GM18520 (cell line): ENCODE results near the gene APP.

ENCODE experiments used
- ATAC-seq: cut with Tn5 transposase; IDR thresholded peaks from one replicate; pipeline ENCODE4 v1.9.1; 2021; ENCODE audit not compliant: unreplicated experiment

Gene APP

GRCh38 chr21:25985990-25986389 lies 184.6 kb downstream of the APP start:
- ATAC-seq, result no peak

- no peak for ATAC-seq
Observed at GRCh38 chr21:25984538-25984937, 186.0 kb downstream of the APP start.

- no peak for ATAC-seq
Observed at GRCh38 chr21:25983745-25984144, 186.8 kb downstream of the APP start.

- no peak for ATAC-seq
Observed at GRCh38 chr21:25980710-25981109, 189.9 kb downstream of the APP start.

GRCh38 chr21:25979845-25980616 lies 190.5 kb downstream of the APP start:
- no peak for ATAC-seq

GRCh38 chr21:25977068-25977611 lies 193.4 kb downstream of the APP start:
- ATAC-seq, result no peak

- ATAC-seq, result no peak
Observed at GRCh38 chr21:25974964-25975363, 195.6 kb downstream of the APP start.

GRCh38 chr21:25970254-25970930 lies 200.2 kb downstream of the APP start:
- no peak for ATAC-seq

- peak; percentile 24 for ATAC-seq
Observed at GRCh38 chr21:25967901-25968438, 202.6 kb downstream of the APP start.

- ATAC-seq, result peak; percentile 97
Observed at GRCh38 chr21:25967181-25967900, 203.2 kb downstream of the APP start.

- ATAC-seq, result no peak
Observed at GRCh38 chr21:25965951-25966707, 204.4 kb downstream of the APP start.

GRCh38 chr21:25964926-25965325 lies 205.6 kb downstream of the APP start:
- no peak for ATAC-seq

- ATAC-seq, result no peak
Observed at GRCh38 chr21:25964015-25964414, 206.6 kb downstream of the APP start.

- ATAC-seq, result no peak
Observed at GRCh38 chr21:25963181-25963580, 207.4 kb downstream of the APP start.

GRCh38 chr21:25961042-25961441 lies 209.5 kb downstream of the APP start:
- no peak for ATAC-seq

GRCh38 chr21:25960402-25960801 lies 210.2 kb downstream of the APP start:
- ATAC-seq, result no peak

GRCh38 chr21:25959799-25960198 lies 210.8 kb downstream of the APP start:
- ATAC-seq, result no peak

- no peak for ATAC-seq
Observed at GRCh38 chr21:25956993-25957714, 213.4 kb downstream of the APP start.

GRCh38 chr21:25955646-25956045 lies 214.9 kb downstream of the APP start:
- no peak for ATAC-seq

GRCh38 chr21:25953659-25954058 lies 216.9 kb downstream of the APP start:
- ATAC-seq, result no peak
